ENCODE results near the gene PTMA.
A peak's percentile ranks its signal among the peaks of the same experiment; 100 is the strongest.

- TF ChIP-seq CTCF (IDR thresholded peaks at IDR 0.05), result peak in 2 of 3 donors; percentile 66 to 98
- no peak for TF ChIP-seq POLR2A (IDR thresholded peaks at IDR 0.05)
These were observed 30.7 kb upstream of the PTMA start for GRCh38 chr2:231677632-231678104.

Data from lower leg skin (tissue), 3 donors.